Stimulated activated effector memory CD8-positive, alpha-beta T cell treated with anti-CD3 and anti-CD28 coated beads, Interleukin-12 subunit alpha, Interleukin-12 subunit beta, amount 100 ng/mL, for 72 hours (primary cell): ENCODE results near the gene COMMD2.

Experiments used
- ATAC-seq: fragments of 150-1000 bp; cut with Tn5 transposase; 2 replicates; pipeline ENCODE4 v1.10.0; 2021
- DNase-seq, 2 donors: peaks; one replicate each; pipeline ENCODE4 v3.0.0; 2021 to 2022; ENCODE audit warnings: low spot score in 2 of 2
- H3K27ac Mint-ChIP-seq: one replicate; pipeline ENCODE4 v1.8.0; 2022; ENCODE audit warnings: mild to moderate bottlenecking, mixed read lengths
- H3K36me3 Mint-ChIP-seq: one replicate; pipeline ENCODE4 v1.8.0; 2022; ENCODE audit warnings: mild to moderate bottlenecking, mixed read lengths
- H3K4me1 Mint-ChIP-seq: one replicate; pipeline ENCODE4 v1.8.0; 2022; ENCODE audit warnings: mixed read lengths
- H3K4me3 Mint-ChIP-seq: one replicate; pipeline ENCODE4 v1.8.0; 2022; ENCODE audit warnings: mild to moderate bottlenecking, mixed read lengths
- H3K9me3 Mint-ChIP-seq: one replicate; pipeline ENCODE4 v1.8.0; 2022; ENCODE audit warnings: mixed read lengths

The COMMD2 gene

DNA sequence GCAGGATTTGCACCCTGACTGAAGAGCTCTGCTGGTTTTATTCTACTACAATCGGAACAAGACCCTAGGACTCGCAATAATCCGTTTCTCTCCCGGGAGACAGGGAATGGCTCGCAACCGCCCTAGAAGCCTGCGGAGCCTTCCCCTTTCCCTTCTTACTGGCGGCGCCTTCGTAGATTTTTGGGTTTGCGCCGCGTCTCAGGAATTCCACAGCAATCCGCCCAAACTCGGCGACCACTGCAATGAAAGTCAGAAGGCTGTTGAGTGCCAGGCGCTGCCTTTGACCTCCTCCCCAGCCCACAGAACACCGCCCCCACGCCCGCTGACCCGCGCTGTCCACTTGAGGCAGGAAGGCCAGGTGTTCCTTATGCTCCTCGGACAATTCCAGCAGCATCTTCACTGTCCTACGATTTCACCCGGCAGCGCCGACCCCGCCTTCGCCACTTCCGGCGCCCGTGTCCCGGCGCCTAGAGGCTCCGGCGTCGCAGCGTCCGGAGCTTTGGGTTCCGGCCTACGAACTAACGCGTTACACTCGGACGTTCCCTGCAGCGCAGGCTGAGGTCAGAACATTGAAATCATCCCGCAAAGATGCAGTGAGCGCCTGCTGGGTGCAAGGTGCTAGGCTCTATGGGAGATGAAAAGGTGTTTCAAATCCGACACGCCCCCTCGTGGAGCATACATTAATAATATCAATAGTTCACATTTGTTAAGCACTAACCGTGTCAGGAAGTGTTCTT is at the start of gene COMMD2:
Gene COMMD2 (minus strand): TSS at position 439 of the 737 bp plus-strand sequence. CDS start 45 bp downstream, at position 394.
- H3K27ac Mint-ChIP-seq: peak within 1 kb of the TSS; percentile 96
- DNase-seq (peak; percentile 65 to 82), ATAC-seq (peak; percentile 100)
- no peaks in the 10 kb centered on the region for H3K9me3 Mint-ChIP-seq
- H3K36me3 Mint-ChIP-seq: peaks cover 36% of the 10 kb centered on the region
- peak within 1 kb of the TSS; percentile 94 for H3K4me3 Mint-ChIP-seq
- peaks cover 20% of the 10 kb centered on the region for H3K4me1 Mint-ChIP-seq

DNA sequence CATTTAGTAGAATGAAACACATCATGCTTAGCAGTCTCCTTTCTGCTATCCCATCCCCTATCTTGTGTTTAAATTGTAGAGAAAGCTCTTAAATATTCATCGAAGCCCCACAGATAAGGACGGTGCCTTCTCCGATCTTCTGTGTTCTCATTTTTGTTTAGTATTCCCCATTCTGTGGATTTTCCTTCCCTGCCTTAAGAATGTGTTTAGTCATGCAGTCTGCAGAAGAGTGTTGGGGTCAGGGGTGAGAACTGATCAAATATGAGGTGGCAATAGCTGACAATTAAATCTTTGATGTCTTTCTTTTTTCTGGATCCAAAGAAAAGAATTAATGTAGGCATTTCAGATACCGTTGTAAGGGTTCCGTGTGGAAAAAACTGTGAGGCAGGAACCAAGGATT is 49.4 kb upstream of the COMMD2 start:
- Mint-ChIP-seq H3K9me3 (no peaks in the 10 kb centered on the region), H3K36me3 (no peaks in the 10 kb centered on the region), H3K4me1 (no peaks in the 10 kb centered on the region), H3K4me3 (no peak overlapping the region), H3K27ac (no peak overlapping the region)
- no peak for DNase-seq
- ATAC-seq: no peak

DNA sequence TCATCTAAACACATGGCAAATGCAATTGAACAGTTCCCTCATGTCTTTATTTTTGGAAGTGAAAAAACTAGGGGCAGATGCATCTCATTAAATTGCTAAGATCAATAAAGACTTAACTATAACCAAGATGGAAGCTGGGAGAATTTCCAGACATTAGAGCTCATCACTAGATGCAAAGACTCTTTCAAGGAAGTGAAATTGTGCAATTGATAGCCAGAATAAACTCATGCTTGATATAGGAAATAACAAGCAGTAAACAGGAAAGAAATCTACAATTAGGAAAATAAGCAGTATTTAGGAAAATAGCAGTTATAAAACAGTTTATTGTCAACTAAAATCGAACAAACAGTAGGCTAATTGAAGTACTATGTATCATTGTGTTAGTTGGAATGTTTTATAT is 48.9 kb upstream of the COMMD2 start:
- no peak overlapping the region for H3K4me3 Mint-ChIP-seq
- DNase-seq (no peak), ATAC-seq (no peak)
- no peaks in the 10 kb centered on the region for H3K36me3 Mint-ChIP-seq
- H3K4me1 Mint-ChIP-seq: no peaks in the 10 kb centered on the region
- H3K9me3 Mint-ChIP-seq: no peaks in the 10 kb centered on the region
- H3K27ac Mint-ChIP-seq: no peak overlapping the region

DNA sequence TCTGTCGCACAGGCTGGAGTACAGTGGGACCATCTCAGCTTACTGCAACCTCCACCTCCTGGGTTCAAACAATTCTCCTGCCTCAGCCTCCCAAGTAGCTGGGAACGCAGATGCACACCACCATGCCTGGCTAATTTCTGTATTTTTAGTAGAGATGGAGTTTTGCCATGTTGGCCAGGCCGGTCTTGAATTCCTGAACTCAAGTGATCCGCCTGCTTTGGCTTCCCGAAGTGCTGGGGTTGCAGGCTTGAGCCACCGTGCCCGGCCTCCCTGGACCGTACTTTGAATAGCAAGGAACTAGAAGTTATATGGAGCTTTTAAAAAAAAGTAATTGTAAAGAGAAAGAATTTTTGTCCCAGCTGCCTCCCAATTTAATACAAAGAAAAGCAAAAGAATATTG is 48.4 kb upstream of the COMMD2 start:
- no peak overlapping the region for H3K27ac Mint-ChIP-seq
- no peaks in the 10 kb centered on the region for H3K36me3 Mint-ChIP-seq
- ATAC-seq: no peak
- no peak for DNase-seq
- H3K4me3 Mint-ChIP-seq: no peak overlapping the region
- H3K4me1 Mint-ChIP-seq: no peaks in the 10 kb centered on the region
- no peaks in the 10 kb centered on the region for H3K9me3 Mint-ChIP-seq

DNA sequence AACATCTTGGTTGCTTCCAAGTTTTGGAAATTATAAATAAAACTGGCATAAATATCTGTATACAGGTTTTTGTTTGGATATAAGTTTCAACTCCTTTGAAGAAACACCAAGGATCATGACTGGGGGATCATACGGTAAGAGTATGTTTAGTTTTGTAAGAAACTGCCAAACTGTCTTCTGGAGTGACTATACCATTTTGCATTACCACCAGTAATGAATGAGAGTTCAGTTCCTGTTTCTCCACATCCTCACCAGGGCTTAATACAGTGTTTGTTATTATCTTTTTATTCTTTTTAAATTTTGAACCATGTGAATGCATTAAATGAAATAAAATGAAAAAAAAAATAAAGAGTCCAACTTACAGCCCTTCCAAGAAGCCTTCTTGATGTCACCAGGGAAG is 43.7 kb upstream of the COMMD2 start:
- ATAC-seq: no peak
- H3K36me3 Mint-ChIP-seq: no peaks in the 10 kb centered on the region
- no peaks in the 10 kb centered on the region for H3K4me1 Mint-ChIP-seq

DNA sequence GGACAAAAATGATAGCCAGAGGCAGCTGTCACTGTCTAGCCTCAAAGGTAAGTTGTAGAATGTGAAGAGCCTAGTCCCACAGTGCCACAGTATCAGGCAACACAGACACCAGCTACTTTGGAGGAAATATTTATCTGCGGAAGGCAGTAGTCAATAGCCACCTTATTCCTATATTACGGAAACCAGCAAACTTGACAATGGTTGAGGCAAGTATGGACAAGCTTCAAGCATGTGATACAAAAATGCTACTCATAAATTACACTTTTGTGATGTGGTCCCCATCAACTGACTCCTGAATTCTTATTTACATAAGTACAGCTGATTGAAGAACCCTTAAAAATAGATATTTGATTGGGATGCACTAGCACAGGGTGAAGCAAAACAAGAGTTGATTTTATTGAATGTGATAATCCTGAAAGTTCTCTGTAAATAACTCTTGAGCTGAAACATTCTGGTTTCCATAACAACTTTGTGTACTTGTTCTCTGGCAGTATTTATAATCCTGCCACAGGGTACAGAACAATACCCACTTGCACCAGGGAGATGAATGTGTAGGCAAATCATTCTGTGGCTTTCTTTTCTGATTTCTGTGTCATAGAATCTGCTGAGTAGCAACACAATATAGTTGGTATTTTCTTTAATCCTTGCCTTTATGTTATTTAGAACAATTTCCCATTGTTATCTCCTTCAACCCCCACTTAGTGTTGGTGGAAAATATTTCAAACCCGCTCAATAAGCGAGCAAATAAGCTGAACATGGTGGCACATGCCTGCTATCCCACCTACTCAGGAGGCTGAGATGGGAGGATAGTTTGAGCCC is 40.4 kb upstream of the COMMD2 start, which contains the start of gene ANKUB1:
Gene ANKUB1 (minus strand): TSS at position 103 of the 819 bp plus-strand sequence. CDS start 188 bp downstream, outside the sequence.
- ATAC-seq (no peak), DNase-seq (no peak)
- H3K4me3 Mint-ChIP-seq: no peak within 1 kb of the TSS
- no peaks in the 10 kb centered on the region for H3K4me1 Mint-ChIP-seq
- H3K9me3 Mint-ChIP-seq: no peaks in the 10 kb centered on the region
- no peak within 1 kb of the TSS for H3K27ac Mint-ChIP-seq
- no peaks in the 10 kb centered on the region for H3K36me3 Mint-ChIP-seq

More for the DNA sequence above, 43.7 kb upstream of the COMMD2 start:
- Mint-ChIP-seq H3K9me3 (no peaks in the 10 kb centered on the region), H3K4me3 (no peak overlapping the region), H3K27ac (no peak overlapping the region)
- no peak for DNase-seq

DNA sequence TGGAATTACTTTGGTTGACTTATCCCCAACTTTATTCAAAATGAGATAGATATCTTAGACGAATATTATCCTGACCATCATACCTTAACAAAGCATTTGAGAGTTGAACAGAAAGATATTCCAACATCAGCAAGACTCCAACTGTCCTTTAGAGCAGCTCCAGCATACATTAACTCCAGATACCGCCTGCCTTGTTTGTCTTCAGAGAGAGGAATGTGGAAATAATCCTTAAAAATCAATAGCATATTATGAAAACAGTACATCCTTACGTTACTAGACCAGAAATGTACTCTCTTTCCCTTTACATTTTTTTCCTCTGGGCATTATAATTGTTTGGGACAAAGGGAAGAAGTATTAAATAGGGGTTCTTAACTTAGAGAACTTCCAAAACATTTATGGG is 38.4 kb upstream of the COMMD2 start:
- Mint-ChIP-seq H3K4me1 (no peaks in the 10 kb centered on the region), H3K9me3 (no peaks in the 10 kb centered on the region), H3K36me3 (no peaks in the 10 kb centered on the region), H3K27ac (no peak overlapping the region), H3K4me3 (no peak overlapping the region)
- no peak for ATAC-seq
- DNase-seq: no peak

DNA sequence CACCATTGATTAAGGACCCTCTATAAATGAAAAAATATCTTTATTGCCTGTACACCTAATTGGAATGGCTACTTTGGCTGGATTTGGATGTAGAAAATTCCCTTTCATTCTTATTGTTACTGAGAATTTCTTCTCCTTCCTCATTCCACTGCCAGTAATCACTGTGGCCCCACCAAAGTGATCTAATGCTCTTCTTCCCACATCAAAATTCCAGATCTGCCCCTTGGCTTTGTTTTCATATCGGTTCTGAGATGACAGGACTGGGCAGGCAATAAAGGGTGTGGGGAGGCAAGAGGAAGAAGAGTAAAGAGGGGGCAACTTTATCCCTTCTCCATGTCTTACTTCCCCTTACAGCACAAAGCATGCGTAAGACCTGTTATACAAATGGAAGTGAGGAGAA is 38.0 kb upstream of the COMMD2 start:
- no peak for ATAC-seq
- no peaks in the 10 kb centered on the region for H3K4me1 Mint-ChIP-seq
- no peak overlapping the region for H3K27ac Mint-ChIP-seq
- no peak overlapping the region for H3K4me3 Mint-ChIP-seq
- H3K9me3 Mint-ChIP-seq: no peaks in the 10 kb centered on the region
- no peaks in the 10 kb centered on the region for H3K36me3 Mint-ChIP-seq
- DNase-seq: no peak

DNA sequence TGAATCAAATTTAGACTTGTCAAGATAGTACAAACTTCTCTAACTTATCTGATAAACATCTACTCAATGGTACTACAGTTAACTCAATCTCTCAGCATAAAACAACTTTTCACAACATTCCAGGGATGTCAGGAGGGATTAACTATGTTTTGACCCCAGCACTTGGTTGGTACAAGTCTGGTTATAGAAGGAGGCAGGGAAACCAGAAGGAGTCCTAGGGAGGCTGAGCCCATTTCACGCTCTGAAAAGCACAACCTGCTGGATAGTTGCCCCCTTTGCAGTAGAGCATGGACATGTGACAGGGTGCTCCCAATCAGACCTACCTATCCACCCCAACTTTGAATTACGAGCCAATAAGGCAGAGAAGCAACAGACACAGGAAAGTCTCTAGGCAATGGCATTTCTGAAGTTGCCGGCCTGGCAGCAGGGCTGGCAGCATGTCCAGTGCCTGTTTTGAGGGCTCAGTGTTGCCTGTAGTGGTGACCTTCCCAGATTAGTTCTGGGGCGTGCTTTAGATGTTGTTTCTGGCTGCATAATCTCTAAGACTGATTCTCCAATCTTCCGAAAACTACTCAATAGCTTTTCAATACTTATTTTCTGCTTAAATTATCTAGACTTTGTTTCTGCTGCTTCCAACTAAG is 31.9 kb upstream of the COMMD2 start:
- no peak for ATAC-seq
- DNase-seq: no peak
- H3K36me3 Mint-ChIP-seq: no peaks in the 10 kb centered on the region
- no peaks in the 10 kb centered on the region for H3K4me1 Mint-ChIP-seq
- H3K4me3 Mint-ChIP-seq: no peak overlapping the region
- H3K27ac Mint-ChIP-seq: no peak overlapping the region
- no peaks in the 10 kb centered on the region for H3K9me3 Mint-ChIP-seq

DNA sequence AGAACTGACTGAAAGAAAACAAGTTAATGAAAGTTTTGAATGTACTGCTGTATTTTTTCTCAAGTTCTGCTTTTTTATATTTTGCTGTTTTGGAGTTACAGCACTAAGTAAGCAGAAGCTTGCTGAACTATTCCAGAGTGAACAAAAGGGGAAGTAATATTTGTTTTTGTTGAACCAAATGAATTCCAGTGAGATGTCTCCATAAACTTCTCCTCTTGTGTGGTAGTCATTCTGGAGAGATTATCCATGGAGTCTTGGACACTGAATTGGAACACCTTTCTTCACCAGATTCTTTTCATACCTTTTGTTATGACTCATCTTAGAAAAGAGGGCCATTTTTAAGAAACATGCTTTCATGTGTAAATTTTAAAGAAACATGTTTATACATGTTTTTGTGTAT is 31.3 kb upstream of the COMMD2 start:
- H3K36me3 Mint-ChIP-seq: no peaks in the 10 kb centered on the region
- no peaks in the 10 kb centered on the region for H3K9me3 Mint-ChIP-seq
- H3K4me1 Mint-ChIP-seq: no peaks in the 10 kb centered on the region
- no peak overlapping the region for H3K4me3 Mint-ChIP-seq
- H3K27ac Mint-ChIP-seq: no peak overlapping the region
- ATAC-seq (no peak), DNase-seq (no peak)

DNA sequence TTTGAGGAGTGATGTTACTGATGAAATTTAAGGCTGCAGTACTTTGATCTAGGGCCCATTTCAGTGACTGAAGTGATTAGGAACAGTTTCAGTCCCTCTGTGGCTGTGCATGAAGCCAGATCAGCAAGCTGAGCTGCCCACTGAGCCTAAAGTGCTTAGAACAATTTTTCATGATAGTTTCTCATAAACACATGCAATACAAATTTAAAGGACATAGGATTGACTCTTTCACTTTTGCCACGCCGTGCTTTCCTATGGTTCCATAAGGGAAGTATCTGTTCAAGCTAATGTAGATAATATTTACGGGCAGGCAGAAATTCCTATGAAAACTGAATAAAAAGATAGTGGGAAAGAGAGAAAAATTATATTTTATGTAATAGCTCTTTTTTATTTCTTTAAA is 29.5 kb upstream of the COMMD2 start:
- Mint-ChIP-seq H3K9me3 (no peaks in the 10 kb centered on the region), H3K27ac (no peak overlapping the region), H3K36me3 (no peaks in the 10 kb centered on the region), H3K4me1 (no peaks in the 10 kb centered on the region), H3K4me3 (no peak overlapping the region)
- ATAC-seq (no peak), DNase-seq (no peak)

DNA sequence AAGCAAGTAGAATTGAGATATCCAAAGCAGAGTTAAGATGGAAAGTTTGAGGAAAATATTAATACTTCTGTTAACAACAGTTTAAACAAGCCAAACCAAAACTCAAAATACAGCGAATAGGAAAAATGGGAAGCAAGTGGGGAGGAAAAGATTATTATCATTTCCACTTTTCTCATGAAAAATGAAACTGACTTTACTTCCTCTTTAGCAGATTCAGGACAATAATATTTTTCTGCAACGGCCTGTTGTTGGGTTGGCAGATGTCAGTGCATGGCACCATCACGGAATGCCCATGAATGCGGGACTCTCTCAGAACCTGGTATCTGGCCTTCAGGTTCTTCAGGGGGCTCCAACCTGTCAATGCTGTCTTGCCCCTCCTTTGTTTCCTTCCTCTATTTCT is 28.9 kb upstream of the COMMD2 start:
- no peak overlapping the region for H3K27ac Mint-ChIP-seq
- H3K9me3 Mint-ChIP-seq: no peaks in the 10 kb centered on the region
- no peaks in the 10 kb centered on the region for H3K4me1 Mint-ChIP-seq
- no peaks in the 10 kb centered on the region for H3K36me3 Mint-ChIP-seq
- DNase-seq: no peak
- H3K4me3 Mint-ChIP-seq: no peak overlapping the region
- no peak for ATAC-seq

DNA sequence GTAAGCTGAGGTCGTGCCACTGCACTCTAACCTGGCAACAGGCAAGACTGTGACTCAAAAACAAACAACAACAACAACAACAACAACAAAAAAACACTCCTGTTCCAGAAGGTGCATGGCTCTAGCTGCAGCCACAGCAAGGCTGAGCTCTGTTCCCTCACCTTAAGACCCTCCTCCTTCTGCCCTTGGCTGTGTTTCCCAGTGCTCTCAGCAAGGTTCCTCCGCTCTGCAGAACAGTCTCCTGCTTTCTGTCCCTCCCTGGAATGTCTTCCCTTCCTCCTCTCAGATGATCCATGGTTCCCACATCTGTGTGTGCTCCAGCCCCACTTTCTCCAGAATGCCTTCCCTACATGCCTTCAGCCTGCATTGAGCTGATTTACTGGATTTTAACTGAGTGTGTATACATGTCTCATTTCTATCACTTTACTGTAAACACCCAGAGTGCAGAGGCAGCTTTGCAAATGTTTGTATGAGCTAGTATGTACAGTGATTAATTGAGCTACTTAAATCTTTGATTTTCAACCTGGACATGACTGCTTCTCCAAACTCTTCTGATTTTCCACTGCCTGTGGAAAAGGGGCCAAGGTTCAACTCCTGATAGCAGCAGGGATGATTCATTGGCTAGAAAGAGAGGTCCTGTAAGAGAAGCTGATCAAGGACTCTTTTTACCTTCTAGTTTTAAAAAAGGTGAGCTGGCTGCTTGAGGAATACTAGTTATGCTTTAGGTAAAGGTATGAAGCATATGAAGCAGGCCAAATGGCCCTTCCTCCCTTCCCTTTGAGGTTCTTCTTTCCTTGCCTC is 25.3 kb upstream of the COMMD2 start:
- no peaks in the 10 kb centered on the region for H3K36me3 Mint-ChIP-seq
- ATAC-seq: no peak
- no peak for DNase-seq
- no peaks in the 10 kb centered on the region for H3K9me3 Mint-ChIP-seq
- H3K4me1 Mint-ChIP-seq: no peaks in the 10 kb centered on the region
- no peak overlapping the region for H3K27ac Mint-ChIP-seq
- no peak overlapping the region for H3K4me3 Mint-ChIP-seq

DNA sequence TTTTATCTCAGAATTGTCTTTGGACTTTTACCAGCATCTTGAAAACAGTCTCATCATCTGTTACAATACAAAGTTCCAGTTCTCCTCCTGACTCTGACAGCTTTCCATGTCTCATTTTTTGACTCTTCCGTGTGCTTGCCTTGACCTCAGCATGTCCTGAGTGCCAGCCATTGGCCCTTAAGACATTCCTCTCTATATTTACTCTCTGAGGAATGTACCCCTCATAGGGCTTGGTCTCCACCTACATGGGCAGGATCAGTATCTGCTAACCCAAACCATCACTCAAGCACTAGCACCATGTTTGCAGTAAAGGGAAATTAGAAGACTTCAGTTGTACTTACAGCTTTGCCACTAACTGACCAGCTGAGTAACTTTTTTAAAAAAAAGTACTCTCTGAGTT is 23.9 kb upstream of the COMMD2 start:
- Mint-ChIP-seq H3K9me3 (no peaks in the 10 kb centered on the region), H3K36me3 (no peaks in the 10 kb centered on the region), H3K4me1 (no peaks in the 10 kb centered on the region), H3K27ac (no peak overlapping the region), H3K4me3 (no peak overlapping the region)
- ATAC-seq (no peak), DNase-seq (no peak)

DNA sequence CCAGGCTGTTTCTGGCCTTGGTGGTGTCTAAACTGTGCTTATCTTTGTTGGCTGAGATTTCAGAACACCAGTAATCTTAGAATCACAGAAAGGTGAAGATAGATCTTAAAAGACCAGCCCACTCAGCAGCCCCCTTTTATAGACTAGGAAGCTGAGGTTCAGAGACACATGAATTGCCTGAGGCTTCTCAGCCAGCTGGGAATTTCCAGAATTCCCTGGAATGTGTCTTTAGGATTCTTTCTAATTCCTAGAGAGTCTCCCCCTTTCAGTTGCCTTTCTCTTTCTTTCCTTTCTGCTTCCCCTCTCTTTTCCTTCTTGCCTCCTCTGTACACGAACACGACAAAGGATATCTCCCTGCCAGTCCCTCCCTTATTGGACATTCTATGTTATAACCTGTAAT is 20.6 kb upstream of the COMMD2 start:
- no peak for ATAC-seq
- no peak for DNase-seq
- no peak overlapping the region for H3K4me3 Mint-ChIP-seq
- H3K9me3 Mint-ChIP-seq: no peaks in the 10 kb centered on the region
- no peaks in the 10 kb centered on the region for H3K4me1 Mint-ChIP-seq
- H3K27ac Mint-ChIP-seq: no peak overlapping the region
- no peaks in the 10 kb centered on the region for H3K36me3 Mint-ChIP-seq
